RPMI7951 (cell line): ENCODE measurements around the gene OTUB2. TPM values are rescaled to one million over a fixed set of nuclear protein-coding genes. Genes with fewer than 3 reads are reported as not detected.
"Not testable (repeated sequence)": the region's sequence is repeated elsewhere in the genome, so short reads cannot be mapped to it uniquely, and the experiment has no call there.

Experiments used
- DNase-seq: peaks from one replicate; pipeline ENCODE4 v3.0.0-alpha.2; 2012; ENCODE audit warnings: low read depth
- total RNA-seq: library from RNA; depleted of rRNA; stranded (reverse); fragments of >200 nt; shearing (Covaris generic); gene quantifications from 2 replicates; pipeline ENCODE4 v1.2.3, GENCODE V29; 2014

OTUB2 gene
- total RNA-seq, 1 experiment from 2014 or later: 1.6 TPM

GRCh38 chr14:94056579-94057308 is 30.6 kb downstream of the OTUB2 start:
- DNase-seq: peak; percentile 29

DNA sequence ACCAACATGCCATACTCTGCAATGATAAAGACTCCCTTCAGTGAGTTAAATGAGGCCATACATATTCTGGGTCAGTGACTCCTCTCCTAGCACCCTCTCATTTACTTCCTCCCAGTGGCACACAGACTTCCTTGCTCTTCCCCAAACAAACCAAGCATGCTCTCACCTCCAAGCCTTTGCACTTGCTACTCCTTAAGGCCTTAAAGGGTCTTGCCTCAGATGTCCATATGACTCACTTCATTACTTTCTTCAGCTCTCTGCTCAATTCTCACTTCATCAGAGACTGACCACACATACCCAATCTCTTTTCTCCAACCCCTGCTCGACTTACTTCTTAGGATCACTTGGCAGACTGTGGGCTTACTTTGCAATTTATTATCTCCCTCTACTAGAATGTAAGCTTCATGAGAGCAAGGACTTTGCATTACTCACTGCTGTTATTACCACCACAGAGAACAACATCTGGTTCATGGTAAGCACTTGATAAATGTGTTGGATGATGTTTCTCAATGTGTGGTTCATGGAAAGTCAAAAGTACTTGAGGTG is 32.1 kb downstream of the OTUB2 start:
- DNase-seq: no peak

GRCh38 chr14:94058674-94059138 is 32.6 kb downstream of the OTUB2 start:
- no peak for DNase-seq

- no peak for DNase-seq
Observed at GRCh38 chr14:94059998-94060397, 33.9 kb downstream of the OTUB2 start.

DNA sequence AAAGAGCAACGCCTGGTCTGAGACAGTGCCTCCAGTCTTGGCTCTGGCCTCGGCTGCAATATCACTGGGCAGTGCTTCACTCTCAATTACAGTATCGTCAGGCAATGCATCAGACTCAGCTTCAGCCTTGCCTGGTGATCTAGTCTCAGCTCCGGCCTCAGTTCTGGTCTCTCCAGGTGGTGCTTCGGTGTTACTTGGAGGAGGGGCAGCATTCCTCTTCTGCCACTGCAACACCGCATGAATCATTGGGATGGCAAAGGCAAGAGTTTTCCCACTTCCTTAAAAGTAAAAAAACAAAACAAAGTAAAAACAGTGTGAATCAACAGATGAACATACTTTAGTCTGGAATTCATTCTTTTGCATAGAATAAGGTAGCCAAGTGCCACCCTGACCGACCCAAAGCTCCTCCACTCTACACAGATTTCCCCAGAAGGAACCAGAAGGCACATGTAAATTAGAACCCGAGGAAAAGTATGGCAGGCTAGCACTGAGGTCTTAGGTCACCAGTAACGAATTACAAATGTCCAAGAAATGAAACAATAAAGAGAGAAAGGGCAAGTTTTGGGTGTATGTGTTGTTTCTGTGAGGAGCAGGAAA is 36.3 kb downstream of the OTUB2 start:
- DNase-seq: no peak

- no peak for DNase-seq
Observed at GRCh38 chr14:94066089-94066676, 40.0 kb downstream of the OTUB2 start.

- DNase-seq: not testable (repeated sequence)
Observed at GRCh38 chr14:94072076-94072475, 45.9 kb downstream of the OTUB2 start.

DNA sequence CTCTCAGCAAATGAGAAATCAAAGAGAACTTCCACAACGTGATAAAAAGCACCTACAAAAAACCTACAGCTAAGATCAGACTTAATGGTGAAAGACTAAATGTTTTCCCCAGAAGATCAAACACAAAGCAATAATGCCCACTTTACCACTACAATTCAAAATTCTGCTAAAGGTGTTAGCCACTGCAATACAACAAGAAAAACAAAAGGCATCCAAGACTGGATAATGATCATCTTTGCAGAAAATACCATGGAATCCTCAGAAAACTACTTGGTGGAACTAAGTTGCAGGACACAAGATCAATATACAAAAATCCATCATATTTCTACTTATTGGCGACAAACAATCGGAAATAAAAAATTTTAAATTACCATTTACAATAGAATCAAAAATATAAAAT is 48.4 kb downstream of the OTUB2 start:
- DNase-seq: no peak

DNA sequence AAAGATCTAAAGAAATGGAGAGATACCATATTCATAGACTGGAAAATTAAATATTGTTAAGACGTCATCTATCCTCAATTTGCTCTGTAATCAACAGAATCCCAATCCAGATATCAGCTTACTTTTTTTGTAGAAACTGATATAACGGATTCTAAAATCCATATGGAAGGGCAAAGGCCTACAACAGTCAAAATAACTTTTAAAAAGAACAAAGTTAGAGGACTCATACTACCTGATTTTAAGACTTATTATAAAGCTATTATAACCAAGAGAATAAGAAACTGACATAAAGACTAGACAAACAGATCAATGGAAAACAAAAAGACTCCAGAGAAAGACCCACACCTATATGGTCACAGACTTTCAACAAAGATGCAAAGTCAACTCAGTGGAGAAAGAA is 48.9 kb downstream of the OTUB2 start:
- no peak for DNase-seq

DNA sequence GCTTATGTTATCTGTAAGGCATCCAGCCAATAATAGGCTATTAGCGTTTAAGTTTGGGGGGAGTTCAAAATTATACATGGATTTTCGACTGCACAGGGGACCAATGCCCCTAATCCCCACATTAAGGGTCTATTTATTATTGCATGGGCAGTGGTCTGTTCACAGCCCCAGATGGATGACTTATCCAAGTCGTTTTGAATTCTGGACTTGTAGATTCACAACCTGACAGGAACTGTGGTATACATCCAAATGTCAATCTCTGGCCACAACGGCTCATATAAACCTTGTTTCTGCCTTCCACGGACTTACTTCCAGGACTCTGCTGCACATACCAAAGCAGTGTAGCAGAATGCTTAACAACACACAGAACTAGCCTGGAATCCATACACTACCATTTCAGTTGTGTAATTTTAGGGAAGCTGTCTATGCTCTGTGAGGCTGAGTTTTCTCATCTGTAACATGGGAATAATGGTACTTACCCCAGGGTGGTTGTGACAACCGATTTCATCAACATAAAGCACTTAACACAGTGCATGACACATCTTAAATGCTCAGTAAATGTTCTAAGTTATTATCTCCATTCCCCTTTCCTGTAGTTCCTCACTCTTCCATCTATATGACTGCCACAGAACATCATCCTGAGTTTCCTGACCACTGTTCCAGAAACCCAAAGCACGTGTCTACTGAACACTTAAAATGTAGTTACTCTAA is 51.1 kb downstream of the OTUB2 start:
- DNase-seq: no peak

DNA sequence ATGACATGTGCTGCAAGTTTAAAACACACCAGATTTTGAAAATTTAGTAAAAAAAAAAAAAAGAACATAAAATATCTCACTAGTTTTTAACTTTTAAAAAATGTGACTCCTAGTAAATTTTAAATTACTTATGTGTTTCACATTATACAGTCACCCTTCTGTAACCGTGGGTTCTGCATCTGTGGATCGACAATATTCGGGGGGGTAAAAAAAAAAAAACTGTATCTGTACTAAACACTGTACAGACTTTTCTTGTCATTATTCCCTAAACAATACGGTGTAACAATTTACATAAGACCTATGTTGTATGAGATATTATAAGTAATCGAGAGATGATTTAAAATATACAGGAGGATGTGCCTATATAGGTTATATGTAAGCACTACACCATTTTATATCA is 51.7 kb downstream of the OTUB2 start:
- DNase-seq: no peak

- peak; percentile 63 for DNase-seq
Observed at GRCh38 chr14:94079891-94080620, 53.9 kb downstream of the OTUB2 start.

GRCh38 chr14:94080621-94081385 is 54.7 kb downstream of the OTUB2 start, which contains the start of the genes DDX24 and IFI27L1:
Gene DDX24 (minus strand): TSS chr14:94081202. CDS start chr14:94079742, 1,460 bp downstream.
Gene IFI27L1 (plus strand): TSS chr14:94081310. CDS start chr14:94096938, 15,628 bp downstream.
- DNase-seq: peak; percentile 91

- no peak for DNase-seq
Observed at GRCh38 chr14:94081386-94081820, 55.3 kb downstream of the OTUB2 start.

- DNase-seq: no peak
Observed at GRCh38 chr14:94087891-94088290, 61.8 kb downstream of the OTUB2 start.

DNA sequence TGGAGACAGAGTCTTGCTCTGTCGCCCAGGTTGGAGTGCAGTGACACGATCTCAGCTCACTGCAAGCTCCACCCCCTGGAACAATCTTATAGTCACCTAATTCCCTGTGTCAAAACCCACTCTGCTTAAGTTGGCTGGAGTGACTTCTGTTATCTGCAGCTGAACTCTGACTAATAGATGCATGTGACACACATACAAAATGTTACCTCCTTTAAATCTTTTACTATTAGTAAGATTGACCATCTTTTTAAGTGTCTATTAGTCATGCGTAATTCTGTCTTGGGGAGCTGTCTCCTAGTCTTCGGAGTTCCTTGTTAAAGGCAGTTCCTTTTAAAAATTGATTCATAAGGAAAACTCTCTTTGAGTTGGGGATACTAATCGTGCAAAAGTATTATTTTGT is 62.4 kb downstream of the OTUB2 start:
- DNase-seq: peak; percentile 15

DNA sequence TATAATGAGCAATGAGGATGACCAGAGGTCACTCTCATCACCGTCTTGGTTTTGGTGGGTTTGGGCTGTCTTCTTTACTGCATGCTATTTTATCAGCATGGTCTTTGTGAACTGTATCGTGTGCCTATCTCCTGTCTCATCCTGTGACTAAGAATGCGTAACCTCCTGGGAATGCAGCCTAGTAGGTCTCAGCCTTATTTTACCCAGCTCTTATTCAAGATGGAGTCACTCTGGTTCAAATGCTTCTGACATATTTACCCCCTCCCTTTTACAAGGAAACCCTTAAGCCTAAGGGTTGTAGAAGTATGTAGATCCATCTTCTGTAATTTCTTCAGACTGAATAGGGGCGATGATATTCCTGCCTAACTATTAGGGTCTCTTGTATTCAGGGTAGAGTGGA is 63.3 kb downstream of the OTUB2 start:
- DNase-seq: peak; percentile 50

- DNase-seq: no peak
Observed at GRCh38 chr14:94093418-94093817, 67.3 kb downstream of the OTUB2 start.

- no peak for DNase-seq
Observed at GRCh38 chr14:94097091-94097490, 71.0 kb downstream of the OTUB2 start.
